ENCODE data around the gene TMEM229B.

The TMEM229B gene

GRCh38 chr14:67487332-67487731 lies 1.2 kb downstream of the TMEM229B start:
- Histone ChIP-seq H3K27me3 (ENCODE audit: control insufficient read depth, insufficient read depth, low read length) (no peaks in the 10 kb centered on the region), H3K36me3 (ENCODE audit: control insufficient read depth, insufficient read depth, low read length) (no peaks in the 10 kb centered on the region), H3K9me3 (ENCODE audit: control insufficient read depth, insufficient read depth, low read depth, low read length) (peaks cover 1% of the 10 kb centered on the region; the same call in 1 of the 2 replicates), H3K9ac (ENCODE audit: low read length) (no peak overlapping the region), H3K27ac (ENCODE audit: low read depth, low read length) (no peak overlapping the region), H3K4me3 (ENCODE audit: low read depth, low read length) (no peak overlapping the region), H3K4me1 (ENCODE audit: control insufficient read depth, insufficient read depth, low read length) (peaks cover 20% of the 10 kb centered on the region)

GRCh38 chr14:67486890-67487289 lies 1.6 kb downstream of the TMEM229B start:
- no peak overlapping the region for H3K27ac ChIP-seq (ENCODE audit: low read depth, low read length)

GRCh38 chr14:67485501-67486095 lies 2.9 kb downstream of the TMEM229B start:
- Histone ChIP-seq H3K27ac (ENCODE audit: low read depth, low read length) (no peak overlapping the region), H3K4me1 (ENCODE audit: control insufficient read depth, insufficient read depth, low read length) (peaks cover 4% of the 10 kb centered on the region; the same call in 1 of the 2 replicates), H3K4me3 (ENCODE audit: low read depth, low read length) (no peak overlapping the region), H3K36me3 (ENCODE audit: control insufficient read depth, insufficient read depth, low read length) (no peaks in the 10 kb centered on the region), H3K9ac (ENCODE audit: low read length) (no peak overlapping the region), H3K9me3 (ENCODE audit: control insufficient read depth, insufficient read depth, low read depth, low read length) (no peaks in the 10 kb centered on the region), H3K27me3 (ENCODE audit: control insufficient read depth, insufficient read depth, low read length) (no peaks in the 10 kb centered on the region)

More at GRCh38 chr14:67486890-67487289, 1.6 kb downstream of the TMEM229B start:
- Histone ChIP-seq H3K4me3 (ENCODE audit: low read depth, low read length) (no peak overlapping the region), H3K27me3 (ENCODE audit: control insufficient read depth, insufficient read depth, low read length) (no peaks in the 10 kb centered on the region), H3K4me1 (ENCODE audit: control insufficient read depth, insufficient read depth, low read length) (peaks cover 15% of the 10 kb centered on the region), H3K9ac (ENCODE audit: low read length) (no peak overlapping the region), H3K36me3 (ENCODE audit: control insufficient read depth, insufficient read depth, low read length) (no peaks in the 10 kb centered on the region), H3K9me3 (ENCODE audit: control insufficient read depth, insufficient read depth, low read depth, low read length) (no peaks in the 10 kb centered on the region)

GRCh38 chr14:67483579-67484285 lies 4.8 kb downstream of the TMEM229B start:
- Histone ChIP-seq H3K27ac (ENCODE audit: low read depth, low read length) (no peak overlapping the region), H3K9ac (ENCODE audit: low read length) (no peak overlapping the region), H3K27me3 (ENCODE audit: control insufficient read depth, insufficient read depth, low read length) (no peaks in the 10 kb centered on the region), H3K9me3 (ENCODE audit: control insufficient read depth, insufficient read depth, low read depth, low read length) (no peaks in the 10 kb centered on the region), H3K4me3 (ENCODE audit: low read depth, low read length) (no peak overlapping the region), H3K4me1 (ENCODE audit: control insufficient read depth, insufficient read depth, low read length) (peaks cover 4% of the 10 kb centered on the region; the same call in 1 of the 2 replicates), H3K36me3 (ENCODE audit: control insufficient read depth, insufficient read depth, low read length) (no peaks in the 10 kb centered on the region)

- no peak overlapping the region for H3K4me3 ChIP-seq (ENCODE audit: low read depth, low read length)
- peaks cover 4% of the 10 kb centered on the region; the same call in 1 of the 2 replicates for H3K4me1 ChIP-seq (ENCODE audit: control insufficient read depth, insufficient read depth, low read length)
- H3K9me3 ChIP-seq (ENCODE audit: control insufficient read depth, insufficient read depth, low read depth, low read length), result no peaks in the 10 kb centered on the region
- no peaks in the 10 kb centered on the region for H3K27me3 ChIP-seq (ENCODE audit: control insufficient read depth, insufficient read depth, low read length)
- no peak overlapping the region for H3K9ac ChIP-seq (ENCODE audit: low read length)
- H3K36me3 ChIP-seq (ENCODE audit: control insufficient read depth, insufficient read depth, low read length), result no peaks in the 10 kb centered on the region
- H3K27ac ChIP-seq (ENCODE audit: low read depth, low read length), result no peak overlapping the region
Measured at GRCh38 chr14:67482231-67483164, 6.0 kb downstream of the TMEM229B start.

- H3K9me3 ChIP-seq (ENCODE audit: control insufficient read depth, insufficient read depth, low read depth, low read length), result no peaks in the 10 kb centered on the region
- no peak overlapping the region for H3K9ac ChIP-seq (ENCODE audit: low read length)
- no peak overlapping the region for H3K27ac ChIP-seq (ENCODE audit: low read depth, low read length)
- peaks cover 4% of the 10 kb centered on the region; the same call in 1 of the 2 replicates for H3K4me1 ChIP-seq (ENCODE audit: control insufficient read depth, insufficient read depth, low read length)
- H3K4me3 ChIP-seq (ENCODE audit: low read depth, low read length), result no peak overlapping the region
- H3K27me3 ChIP-seq (ENCODE audit: control insufficient read depth, insufficient read depth, low read length), result no peaks in the 10 kb centered on the region
- no peaks in the 10 kb centered on the region for H3K36me3 ChIP-seq (ENCODE audit: control insufficient read depth, insufficient read depth, low read length)
Measured at GRCh38 chr14:67480011-67480410, 8.5 kb downstream of the TMEM229B start.

- no peak overlapping the region for H3K4me3 ChIP-seq (ENCODE audit: low read depth, low read length)
- H3K4me1 ChIP-seq (ENCODE audit: control insufficient read depth, insufficient read depth, low read length), result peaks cover 4% of the 10 kb centered on the region; the same call in 1 of the 2 replicates
- H3K36me3 ChIP-seq (ENCODE audit: control insufficient read depth, insufficient read depth, low read length), result no peaks in the 10 kb centered on the region
- H3K9me3 ChIP-seq (ENCODE audit: control insufficient read depth, insufficient read depth, low read depth, low read length), result no peaks in the 10 kb centered on the region
- no peaks in the 10 kb centered on the region for H3K27me3 ChIP-seq (ENCODE audit: control insufficient read depth, insufficient read depth, low read length)
- no peak overlapping the region for H3K27ac ChIP-seq (ENCODE audit: low read depth, low read length)
- no peak overlapping the region for H3K9ac ChIP-seq (ENCODE audit: low read length)
Measured at GRCh38 chr14:67478800-67479084, 9.8 kb downstream of the TMEM229B start.

GRCh38 chr14:67477926-67478799 lies 10.4 kb downstream of the TMEM229B start:
- no peak overlapping the region for H3K9ac ChIP-seq (ENCODE audit: low read length)
- no peaks in the 10 kb centered on the region for H3K9me3 ChIP-seq (ENCODE audit: control insufficient read depth, insufficient read depth, low read depth, low read length)
- H3K4me1 ChIP-seq (ENCODE audit: control insufficient read depth, insufficient read depth, low read length), result no peaks in the 10 kb centered on the region
- H3K27ac ChIP-seq (ENCODE audit: low read depth, low read length), result no peak overlapping the region
- no peaks in the 10 kb centered on the region for H3K27me3 ChIP-seq (ENCODE audit: control insufficient read depth, insufficient read depth, low read length)
- H3K4me3 ChIP-seq (ENCODE audit: low read depth, low read length), result no peak overlapping the region
- H3K36me3 ChIP-seq (ENCODE audit: control insufficient read depth, insufficient read depth, low read length), result no peaks in the 10 kb centered on the region

GRCh38 chr14:67474366-67474765 lies 14.2 kb downstream of the TMEM229B start:
- H3K4me1 ChIP-seq (ENCODE audit: control insufficient read depth, insufficient read depth, low read length), result no peaks in the 10 kb centered on the region
- no peaks in the 10 kb centered on the region for H3K9me3 ChIP-seq (ENCODE audit: control insufficient read depth, insufficient read depth, low read depth, low read length)
- H3K27me3 ChIP-seq (ENCODE audit: control insufficient read depth, insufficient read depth, low read length), result no peaks in the 10 kb centered on the region
- no peak overlapping the region for H3K4me3 ChIP-seq (ENCODE audit: low read depth, low read length)
- no peaks in the 10 kb centered on the region for H3K36me3 ChIP-seq (ENCODE audit: control insufficient read depth, insufficient read depth, low read length)
- no peak overlapping the region for H3K9ac ChIP-seq (ENCODE audit: low read length)
- H3K27ac ChIP-seq (ENCODE audit: low read depth, low read length), result no peak overlapping the region

- Histone ChIP-seq H3K36me3 (ENCODE audit: control insufficient read depth, insufficient read depth, low read length) (no peaks in the 10 kb centered on the region), H3K9ac (ENCODE audit: low read length) (no peak overlapping the region), H3K27me3 (ENCODE audit: control insufficient read depth, insufficient read depth, low read length) (no peaks in the 10 kb centered on the region), H3K9me3 (ENCODE audit: control insufficient read depth, insufficient read depth, low read depth, low read length) (no peaks in the 10 kb centered on the region), H3K4me1 (ENCODE audit: control insufficient read depth, insufficient read depth, low read length) (no peaks in the 10 kb centered on the region), H3K4me3 (ENCODE audit: low read depth, low read length) (no peak overlapping the region), H3K27ac (ENCODE audit: low read depth, low read length) (no peak overlapping the region)
Measured at GRCh38 chr14:67473290-67474082, 15.0 kb downstream of the TMEM229B start.

Data from HUES6 (cell line).